NCI-H2171 treated with DMSO at 0.1 percent for 48 hours (cell line): Measurements from ENCODE around the gene GSC.
"Not testable (repeated sequence)": the region's sequence is repeated elsewhere in the genome, so short reads cannot be mapped to it uniquely, and the experiment has no call there.

ENCODE experiments used
- DNase-seq: peaks from one replicate; lab custom pipeline; 2025; lab: John Stamatoyannopoulos, UW

GSC gene

DNA sequence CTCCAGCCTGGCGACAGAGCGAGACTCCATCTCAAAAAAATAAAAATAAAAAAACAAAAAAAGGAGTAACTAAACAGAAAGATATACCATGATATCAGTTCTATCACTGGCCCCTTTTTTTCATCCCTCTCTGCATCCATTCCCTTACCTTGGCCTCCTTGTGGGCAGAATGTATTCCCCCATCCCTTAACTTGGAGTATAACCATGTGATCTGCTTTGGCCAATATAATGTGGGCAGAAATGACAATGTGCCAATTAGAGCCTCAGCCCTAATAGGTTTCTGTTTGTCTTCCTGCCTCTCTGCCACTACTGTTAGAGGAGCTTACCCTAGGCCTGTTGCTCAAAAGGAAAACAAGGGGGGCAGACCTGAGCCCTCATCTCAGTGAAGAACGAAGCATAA, 23.8 kb downstream of the GSC start:
- no peak for DNase-seq

DNA sequence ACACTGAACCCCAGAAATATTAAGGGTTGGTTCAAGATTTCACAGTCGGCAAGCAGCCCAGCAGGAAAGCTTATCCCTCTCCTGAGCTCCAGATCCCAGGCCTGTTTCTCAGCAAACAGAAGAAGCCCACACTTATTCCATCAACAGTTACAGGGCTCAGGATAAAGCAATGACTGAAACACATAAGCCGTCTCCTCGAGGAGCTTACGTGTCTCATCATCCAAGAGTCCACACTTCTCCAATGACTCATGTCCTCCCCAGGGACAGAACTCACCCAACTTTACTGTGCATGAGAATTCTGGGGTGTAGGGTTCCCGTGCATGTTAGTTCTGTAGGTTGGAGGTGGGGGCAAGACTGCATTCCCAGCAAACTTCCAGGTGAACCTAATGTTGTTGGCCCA, 31.2 kb downstream of the GSC start:
- no peak for DNase-seq

GRCh38 chr14:94738097-94738496, 31.8 kb downstream of the GSC start:
- DNase-seq: no peak

- no peak for DNase-seq
Measured at GRCh38 chr14:94728950-94729349, 41.0 kb downstream of the GSC start.

- not testable (repeated sequence) for DNase-seq
Measured at GRCh38 chr14:94728440-94728839, 41.5 kb downstream of the GSC start.

DNA sequence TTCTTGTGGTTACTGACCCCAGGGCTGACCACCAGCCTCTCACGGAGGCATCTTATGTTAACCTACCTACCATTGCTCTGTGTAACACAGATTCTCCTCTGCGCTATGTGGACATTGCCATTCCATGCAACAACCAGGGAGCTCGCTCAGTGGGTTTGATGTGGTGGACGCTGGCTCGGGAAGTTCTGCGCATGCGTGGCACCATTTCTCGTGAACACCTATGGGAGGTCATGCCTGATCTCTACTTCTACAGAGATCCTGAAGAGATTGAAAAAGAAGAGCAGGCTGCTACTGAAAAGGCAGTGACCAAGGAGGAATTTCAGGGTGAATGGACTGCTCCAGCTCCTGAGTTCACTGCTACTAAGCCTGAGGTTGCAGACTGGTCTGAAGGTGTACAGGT, 43.3 kb downstream of the GSC start:
- not testable (repeated sequence) for DNase-seq

DNA sequence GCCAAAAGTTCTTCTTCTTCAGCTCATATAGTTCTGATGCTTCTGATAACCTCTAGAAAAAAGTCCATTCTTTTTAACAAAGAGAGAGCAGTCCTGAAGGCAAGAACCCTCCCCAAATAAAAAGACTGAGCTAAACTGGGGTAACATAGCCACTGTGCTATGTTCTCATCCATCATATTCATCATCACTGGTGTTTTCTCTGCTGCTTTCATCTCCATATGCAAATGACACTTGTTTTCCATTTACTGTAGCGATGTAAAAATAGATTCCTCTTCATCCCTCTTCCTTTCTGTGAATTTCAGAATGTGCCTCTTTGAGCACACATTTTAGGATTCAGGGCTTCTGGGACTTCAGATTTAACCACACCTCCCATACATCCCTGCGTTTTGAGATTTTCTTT, 44.9 kb downstream of the GSC start:
- DNase-seq: no peak

GRCh38 chr14:94722397-94722796, 47.5 kb downstream of the GSC start:
- DNase-seq: no peak
